Measurements from ENCODE around the gene ASH1L. TPM values are rescaled to one million over a fixed set of nuclear protein-coding genes. Genes with fewer than 3 reads are reported as not detected.

The ASH1L gene
- total RNA-seq, 4 donors from 2014 or later, result 63.3 to 75.6 (median 67.7) TPM

DNA sequence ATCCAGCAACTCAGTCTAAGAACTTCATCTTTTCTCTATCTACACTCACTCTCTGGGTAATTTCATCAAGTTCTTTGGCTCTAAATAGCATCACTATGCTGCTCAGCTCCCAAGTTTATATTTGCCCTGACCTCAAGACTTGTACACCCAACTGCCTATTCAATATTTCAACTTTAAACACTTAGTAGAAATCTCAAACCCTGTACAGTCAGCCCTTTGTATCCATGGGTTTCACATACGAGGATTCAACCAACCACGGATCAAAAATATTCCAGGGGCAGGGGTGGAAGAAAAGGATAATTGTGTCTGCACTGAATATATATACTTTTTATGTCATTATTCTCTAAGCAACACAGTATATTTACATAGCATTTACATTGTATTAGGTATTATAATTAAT, 13.9 kb downstream of the ASH1L start:
- Histone ChIP-seq H3K36me3 (peaks cover 0 to 10% (median 0%) of the 10 kb centered on the region in 4 donors), H3K27me3 (no peaks in the 10 kb centered on the region), H3K4me1 (peaks cover 16 to 59% (median 42%) of the 10 kb centered on the region in 4 donors), H3K27ac (replicated peaks in 1 of 4) (no peak overlapping the region), H3K4me3 (no peak overlapping the region), H3K9me3 (no peaks in the 10 kb centered on the region)
- TF ChIP-seq EP300 (IDR thresholded peaks at IDR 0.05) (no peak), POLR2A (IDR thresholded peaks at IDR 0.05; ENCODE audit: low read depth) (no peak), POLR2AphosphoS5 (IDR thresholded peaks at IDR 0.05) (no peak)
- TF ChIP-seq, protein P1, sequence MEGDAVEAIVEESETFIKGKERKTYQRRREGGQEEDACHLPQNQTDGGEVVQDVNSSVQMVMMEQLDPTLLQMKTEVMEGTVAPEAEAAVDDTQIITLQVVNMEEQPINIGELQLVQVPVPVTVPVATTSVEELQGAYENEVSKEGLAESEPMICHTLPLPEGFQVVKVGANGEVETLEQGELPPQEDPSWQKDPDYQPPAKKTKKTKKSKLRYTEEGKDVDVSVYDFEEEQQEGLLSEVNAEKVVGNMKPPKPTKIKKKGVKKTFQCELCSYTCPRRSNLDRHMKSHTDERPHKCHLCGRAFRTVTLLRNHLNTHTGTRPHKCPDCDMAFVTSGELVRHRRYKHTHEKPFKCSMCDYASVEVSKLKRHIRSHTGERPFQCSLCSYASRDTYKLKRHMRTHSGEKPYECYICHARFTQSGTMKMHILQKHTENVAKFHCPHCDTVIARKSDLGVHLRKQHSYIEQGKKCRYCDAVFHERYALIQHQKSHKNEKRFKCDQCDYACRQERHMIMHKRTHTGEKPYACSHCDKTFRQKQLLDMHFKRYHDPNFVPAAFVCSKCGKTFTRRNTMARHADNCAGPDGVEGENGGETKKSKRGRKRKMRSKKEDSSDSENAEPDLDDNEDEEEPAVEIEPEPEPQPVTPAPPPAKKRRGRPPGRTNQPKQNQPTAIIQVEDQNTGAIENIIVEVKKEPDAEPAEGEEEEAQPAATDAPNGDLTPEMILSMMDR (IDR thresholded peaks at IDR 0.05), result no peak
- 64% methylated on average over 2 of the region's 2 CpGs for WGBS
- intact Hi-C loops (cut with DNase I), result no loop called here
- no peak for DNase-seq (ENCODE audit: extremely low spot score)

DNA sequence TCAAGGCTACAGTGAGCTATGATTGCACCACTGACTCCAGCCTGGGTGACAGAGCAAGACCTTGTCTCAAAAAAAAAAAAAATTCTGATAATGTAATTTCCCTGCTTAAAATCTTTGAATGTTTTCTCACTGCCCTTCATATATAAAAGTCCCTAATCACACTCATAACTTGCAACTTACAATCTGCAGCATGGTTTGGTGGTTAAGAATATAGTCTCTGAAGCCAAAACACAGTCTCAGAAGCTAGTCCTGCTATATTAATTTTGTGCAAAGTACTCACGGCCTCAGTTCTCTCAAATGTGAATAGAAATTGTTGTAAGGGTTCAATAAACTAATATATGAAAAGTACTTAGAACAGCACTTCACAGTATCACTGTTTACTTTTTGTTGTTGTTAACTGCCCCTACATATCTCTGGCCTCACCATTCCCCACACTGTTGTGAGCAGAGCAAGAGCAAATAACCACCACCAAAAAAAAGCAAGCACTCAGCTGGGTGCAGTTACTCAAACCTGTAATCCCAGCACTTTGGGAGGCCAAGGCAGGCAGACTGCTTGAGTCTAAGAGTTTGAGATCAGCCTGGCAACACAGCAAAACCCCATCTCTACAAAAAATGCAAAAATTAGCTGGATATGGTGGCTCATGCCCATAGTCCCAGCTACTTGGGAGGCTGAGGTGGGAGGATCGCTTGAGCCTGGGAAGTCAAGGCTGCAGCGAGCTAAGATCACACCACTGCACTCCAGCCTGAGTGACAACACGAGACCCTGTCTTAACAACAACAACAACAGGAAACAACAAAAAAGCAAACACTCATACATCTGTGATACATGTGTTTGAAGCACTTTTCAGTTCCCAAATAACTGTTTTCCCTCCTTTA, 22.4 kb downstream of the ASH1L start:
- H3K4me3 ChIP-seq, result no peak overlapping the region
- peaks cover 41 to 69% (median 61%) of the 10 kb centered on the region in 4 donors for H3K4me1 ChIP-seq
- peaks cover 0 to 3% (median 0%) of the 10 kb centered on the region in 4 donors for H3K36me3 ChIP-seq
- H3K27me3 ChIP-seq, result no peaks in the 10 kb centered on the region
- no peak overlapping the region for H3K27ac ChIP-seq (replicated peaks in 1 of 4)
- intact Hi-C loops (cut with DNase I), result no loop called here
- WGBS, result 92% methylated on average over 4 of the region's 4 CpGs
- DNase-seq (ENCODE audit: extremely low spot score), result no peak
- TF ChIP-seq, protein P1 (IDR thresholded peaks at IDR 0.05), result no peak
- TF ChIP-seq POLR2AphosphoS5 (IDR thresholded peaks at IDR 0.05) (no peak), POLR2A (IDR thresholded peaks at IDR 0.05; ENCODE audit: low read depth) (no peak), EP300 (IDR thresholded peaks at IDR 0.05) (no peak)
- no peaks in the 10 kb centered on the region for H3K9me3 ChIP-seq

DNA sequence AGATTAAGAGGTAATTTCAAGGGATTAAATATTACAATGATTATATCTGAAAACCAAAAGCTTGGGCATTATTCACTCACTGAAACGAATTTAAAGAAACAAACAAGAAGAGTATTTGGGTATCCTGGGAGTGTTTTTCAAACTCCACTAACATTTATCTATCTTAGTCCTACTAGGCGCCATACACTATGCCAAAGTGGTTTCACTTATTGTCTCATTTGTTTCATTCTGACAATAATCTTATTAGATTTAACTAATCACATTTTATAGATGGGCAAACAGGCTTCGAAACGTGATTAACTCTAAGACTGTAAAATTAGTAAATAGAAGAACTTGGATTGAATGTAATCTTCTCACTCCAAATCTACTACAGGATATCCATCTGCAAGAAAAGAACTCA, 25.4 kb downstream of the ASH1L start:
- 79% methylated on average over 4 of the region's 4 CpGs for WGBS
- Histone ChIP-seq H3K4me1 (peaks cover 45 to 67% (median 57%) of the 10 kb centered on the region in 4 donors), H3K36me3 (no peaks in the 10 kb centered on the region), H3K27me3 (no peaks in the 10 kb centered on the region), H3K9me3 (no peaks in the 10 kb centered on the region), H3K4me3 (no peak overlapping the region), H3K27ac (replicated peaks in 1 of 4) (no peak overlapping the region)
- intact Hi-C loops (cut with DNase I), result no loop called here
- TF ChIP-seq EP300 (IDR thresholded peaks at IDR 0.05) (no peak), POLR2AphosphoS5 (IDR thresholded peaks at IDR 0.05) (no peak), POLR2A (IDR thresholded peaks at IDR 0.05; ENCODE audit: low read depth) (no peak)
- TF ChIP-seq, protein P1 (IDR thresholded peaks at IDR 0.05), result no peak
- DNase-seq (ENCODE audit: extremely low spot score), result no peak

DNA sequence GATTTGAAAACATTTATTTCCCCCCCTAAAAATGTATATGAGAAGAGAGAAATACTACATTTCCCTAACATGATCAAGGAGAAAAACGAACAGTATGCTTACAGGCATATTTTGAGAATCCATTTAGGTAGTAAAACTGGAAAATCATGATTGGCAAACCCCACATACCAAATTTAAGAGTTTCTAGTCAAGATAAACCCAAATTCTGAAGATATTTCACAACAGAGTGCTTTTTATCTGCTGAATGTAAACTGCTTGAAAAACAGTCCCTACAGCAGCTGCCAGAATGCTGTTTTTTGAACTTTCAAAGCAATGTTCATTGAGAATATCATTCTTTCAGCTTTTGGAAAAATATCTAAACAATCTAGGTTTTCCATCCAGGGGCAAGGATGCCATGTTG, 31.0 kb downstream of the ASH1L start:
- Histone ChIP-seq H3K27me3 (no peaks in the 10 kb centered on the region), H3K27ac (replicated peaks in 1 of 4) (no peak overlapping the region), H3K4me3 (no peak overlapping the region), H3K9me3 (no peaks in the 10 kb centered on the region), H3K4me1 (peaks cover 16 to 62% (median 53%) of the 10 kb centered on the region in 4 donors), H3K36me3 (no peaks in the 10 kb centered on the region)
- WGBS, result 34% methylated on average over 1 of the region's 1 CpG
- intact Hi-C loops (cut with DNase I), result no loop called here
- no peak for DNase-seq (ENCODE audit: extremely low spot score)
- TF ChIP-seq POLR2A (IDR thresholded peaks at IDR 0.05; ENCODE audit: low read depth) (no peak), EP300 (IDR thresholded peaks at IDR 0.05) (no peak), POLR2AphosphoS5 (IDR thresholded peaks at IDR 0.05) (no peak)
- TF ChIP-seq, protein P1 (IDR thresholded peaks at IDR 0.05), result no peak
